CD4-positive, alpha-beta T cell treated with Interleukin-15 for 1 hour (primary cell): ENCODE measurements around the gene HSPA1B.
"Not testable (repeated sequence)": the region's sequence is repeated elsewhere in the genome, so short reads cannot be mapped to it uniquely, and the experiment has no call there.

ENCODE experiments used
- DNase-seq: peaks from one replicate; pipeline ENCODE4 v3.0.0-alpha.2; 2020

HSPA1B gene

DNA sequence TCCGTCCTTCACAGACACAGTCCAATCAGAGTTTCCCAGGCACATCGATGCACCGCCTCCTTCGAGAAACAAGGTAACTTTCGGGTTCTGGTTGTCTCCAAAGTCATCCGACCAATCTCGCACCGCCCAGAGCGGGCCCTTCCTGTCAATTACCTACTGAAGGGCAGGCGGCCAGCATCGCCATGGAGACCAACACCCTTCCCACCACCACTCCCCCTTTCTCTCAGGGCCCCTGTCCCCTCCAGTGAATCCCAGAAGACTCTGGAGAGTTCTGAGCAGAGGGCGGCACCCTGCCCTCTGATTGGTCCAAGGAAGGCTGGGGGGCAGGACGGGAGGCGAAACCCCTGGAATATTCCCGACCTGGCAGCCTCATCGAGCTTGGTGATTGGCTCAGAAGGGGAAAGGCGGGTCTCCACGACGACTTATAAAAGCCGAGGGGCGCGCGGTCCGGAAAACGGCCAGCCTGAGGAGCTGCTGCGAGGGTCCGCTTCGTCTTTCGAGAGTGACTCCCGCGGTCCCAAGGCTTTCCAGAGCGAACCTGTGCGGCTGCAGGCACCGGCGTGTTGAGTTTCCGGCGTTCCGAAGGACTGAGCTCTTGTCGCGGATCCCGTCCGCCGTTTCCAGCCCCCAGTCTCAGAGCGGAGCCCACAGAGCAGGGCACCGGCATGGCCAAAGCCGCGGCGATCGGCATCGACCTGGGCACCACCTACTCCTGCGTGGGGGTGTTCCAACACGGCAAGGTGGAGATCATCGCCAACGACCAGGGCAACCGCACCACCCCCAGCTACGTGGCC is at the start of gene HSPA1B:
HSPA1B (plus strand) TSS at position 453 of the 794 bp plus-strand sequence; CDS start at position 666, 213 bp downstream.
- peak; percentile 97 for DNase-seq

DNA sequence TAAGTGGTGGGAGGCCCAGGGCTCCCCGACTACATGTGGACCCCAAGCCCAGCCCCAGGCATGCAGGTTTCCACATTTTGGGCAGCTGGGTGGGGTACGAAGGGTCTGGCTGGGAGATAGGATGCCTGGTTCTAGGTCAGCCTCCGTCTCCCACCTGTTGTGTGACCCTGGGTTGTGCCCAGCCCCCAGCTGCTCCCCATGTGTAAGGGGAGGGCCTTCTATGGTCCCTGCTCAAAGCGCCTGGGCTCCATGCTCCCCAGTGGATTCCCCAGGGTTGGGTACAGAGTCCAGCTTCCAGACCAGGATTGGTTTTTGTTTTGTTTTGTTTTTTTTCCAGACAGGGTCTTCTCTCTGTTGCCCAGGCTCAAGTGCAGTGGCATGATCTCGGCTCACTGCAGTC is 49.3 kb upstream of the HSPA1B start:
- DNase-seq: no peak

- DNase-seq: no peak
These were observed 48.3 kb upstream of the HSPA1B start for GRCh38 chr6:31778999-31779885.

- DNase-seq: no peak
These were observed 47.6 kb upstream of the HSPA1B start for GRCh38 chr6:31779908-31780307.

DNA sequence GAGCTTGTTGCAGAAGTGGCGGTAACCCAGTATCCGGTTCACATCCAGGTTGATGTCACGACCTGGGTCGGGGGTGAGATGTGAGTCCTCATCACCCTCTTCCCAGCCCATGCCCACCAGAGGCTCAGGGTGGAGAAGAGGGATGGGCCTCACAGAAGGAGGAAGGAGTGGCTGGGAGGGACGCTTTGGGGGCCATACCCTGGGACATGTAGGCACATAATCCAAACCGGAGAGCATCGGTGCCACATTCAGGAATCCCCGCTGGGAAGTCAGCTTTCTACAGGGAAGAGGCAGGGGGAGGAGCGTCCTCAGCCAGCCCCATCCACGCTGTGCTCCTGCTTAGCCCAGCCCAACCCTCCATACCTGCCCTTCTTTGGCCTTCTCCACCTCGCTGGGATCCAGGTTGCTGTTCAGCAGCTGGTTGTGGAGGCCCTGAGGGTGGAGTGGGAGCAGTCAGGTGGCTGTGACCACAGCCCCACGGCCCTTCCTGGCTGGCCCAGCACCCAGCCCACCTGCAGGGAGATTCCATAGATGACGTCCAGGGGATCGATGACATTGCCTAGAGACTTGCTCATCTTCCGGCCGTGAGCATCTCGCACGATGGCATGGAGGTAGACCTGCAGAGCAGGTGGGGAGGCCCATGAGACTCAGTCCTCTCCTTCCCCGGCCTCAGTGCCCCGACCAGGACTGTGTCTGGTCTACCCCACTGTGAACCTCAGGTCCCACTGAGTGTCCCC is 46.9 kb upstream of the HSPA1B start:
- DNase-seq: no peak

DNA sequence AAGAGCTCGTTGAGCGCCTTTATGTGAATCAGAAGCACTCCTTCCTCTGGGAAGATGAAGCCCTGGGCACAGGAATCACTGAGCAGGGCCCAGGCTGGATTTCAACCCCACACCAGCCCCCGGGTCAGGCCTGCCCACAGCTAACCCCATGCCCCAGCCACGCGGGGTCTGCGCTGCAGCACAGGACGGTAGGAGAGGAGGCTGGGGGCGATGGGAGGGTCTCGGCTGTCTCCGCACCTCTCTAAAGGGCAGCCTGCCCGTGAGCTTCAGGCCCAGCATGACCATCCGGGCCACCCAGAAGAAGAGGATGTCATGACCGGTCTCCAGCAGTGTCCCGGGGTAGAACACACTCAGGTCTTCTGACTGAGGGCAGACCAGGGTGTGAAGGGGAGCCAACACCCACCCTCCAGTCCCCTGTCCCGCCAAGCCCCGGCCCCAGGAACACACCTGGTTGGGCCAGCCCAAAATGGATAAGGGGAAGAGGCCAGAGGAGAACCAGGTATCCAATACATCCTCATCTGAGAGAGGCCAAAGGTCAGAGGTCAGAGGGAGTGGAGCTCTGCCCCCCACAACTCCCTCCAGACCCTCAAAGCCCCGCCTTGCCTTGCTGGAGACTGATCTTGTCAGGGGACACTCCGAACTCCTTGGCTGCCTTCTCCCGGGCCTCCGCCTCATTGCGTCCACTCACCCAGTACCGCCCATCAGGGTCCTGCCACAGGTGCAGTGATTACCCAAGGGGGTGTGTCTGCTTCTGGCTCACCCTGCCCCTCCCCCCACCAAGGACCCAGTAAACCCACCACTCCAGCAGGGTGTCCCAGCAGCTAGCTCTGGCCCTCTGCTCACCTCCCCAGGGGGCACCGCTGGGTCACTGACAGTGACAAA is 46.1 kb upstream of the HSPA1B start:
- DNase-seq: no peak

DNA sequence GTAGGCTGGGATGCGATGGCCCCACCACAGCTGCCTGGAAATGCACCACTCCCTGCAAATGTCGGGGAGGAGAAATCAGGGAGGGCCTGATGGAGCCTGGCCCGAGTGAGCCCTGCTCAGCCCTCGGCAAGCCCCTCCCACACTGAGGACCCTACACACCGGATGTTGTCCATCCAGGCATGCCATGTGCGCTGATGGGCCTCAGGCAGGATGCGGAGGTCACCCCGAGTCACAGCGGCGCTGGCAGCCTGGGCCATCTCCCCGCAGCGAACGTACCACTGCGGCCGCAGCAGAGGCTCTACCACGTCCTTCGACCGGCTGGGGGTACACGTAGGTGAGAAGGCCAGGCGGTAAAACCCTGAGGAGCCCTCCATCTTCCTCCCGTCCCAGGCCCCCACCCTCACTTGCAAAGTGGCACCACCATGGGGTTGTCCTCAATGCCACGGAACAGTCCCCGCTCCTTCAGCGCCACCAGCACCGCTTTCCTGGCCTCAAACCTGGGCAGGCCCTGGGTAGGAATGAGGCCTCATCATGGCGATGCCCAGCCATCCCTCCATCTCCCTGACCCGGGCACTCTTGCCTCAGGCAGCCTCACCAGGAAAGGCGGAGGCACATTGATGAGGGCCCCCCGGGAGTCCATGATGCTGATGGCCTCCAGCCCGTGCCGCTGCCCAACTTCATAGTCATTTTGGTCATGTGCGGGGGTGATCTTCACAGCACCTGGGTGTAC is 45.2 kb upstream of the HSPA1B start:
- no peak for DNase-seq

- DNase-seq: no peak
These were observed 43.2 kb upstream of the HSPA1B start for GRCh38 chr6:31784098-31784925.

GRCh38 chr6:31785475-31785874 is 42.1 kb upstream of the HSPA1B start:
- DNase-seq: no peak

- DNase-seq: no peak
These were observed 36.0 kb upstream of the HSPA1B start for GRCh38 chr6:31791324-31792089.

GRCh38 chr6:31792090-31792374 is 35.5 kb upstream of the HSPA1B start:
- no peak for DNase-seq

DNA sequence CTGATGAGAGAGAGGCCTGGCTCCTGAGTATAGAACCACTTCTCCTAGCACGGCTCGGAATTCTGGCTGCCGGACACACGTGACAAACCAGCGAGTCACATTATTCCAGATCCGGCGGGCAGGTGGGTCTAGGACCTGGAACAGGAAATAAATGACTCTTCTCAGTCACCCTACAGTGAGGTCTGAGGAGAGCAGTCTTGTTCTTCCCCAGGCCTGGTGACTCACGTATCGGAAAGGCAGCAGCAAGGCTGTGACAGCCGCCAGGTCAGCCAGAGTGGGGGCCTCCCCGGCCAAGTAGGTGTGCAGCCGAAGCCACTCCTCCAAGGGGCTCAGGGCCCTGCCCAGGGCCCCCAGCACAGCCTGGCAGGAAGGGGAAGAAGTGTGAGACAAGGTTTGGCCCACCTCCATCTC is 34.8 kb upstream of the HSPA1B start:
- no peak for DNase-seq

DNA sequence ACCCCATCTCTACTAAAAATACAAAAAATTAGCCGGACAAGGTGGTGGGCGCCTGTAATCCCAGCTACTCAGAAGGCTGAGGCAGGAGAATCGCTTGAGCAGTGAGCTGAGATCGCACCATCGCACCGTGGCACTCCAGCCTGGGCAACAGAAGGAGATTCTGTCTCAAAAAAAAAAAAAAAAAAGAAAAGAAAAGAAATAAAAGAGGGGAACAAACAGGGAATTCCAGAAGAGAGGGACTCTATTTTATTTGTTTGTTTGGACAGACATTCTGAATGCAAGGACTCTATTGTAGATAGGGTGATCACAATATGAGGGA is 33.7 kb upstream of the HSPA1B start:
- DNase-seq: not testable (repeated sequence)

- DNase-seq: no peak
These were observed 33.2 kb upstream of the HSPA1B start for GRCh38 chr6:31794294-31794865.

GRCh38 chr6:31794866-31795615 is 32.5 kb upstream of the HSPA1B start:
- peak; percentile 29 for DNase-seq

GRCh38 chr6:31795616-31796298 is 31.8 kb upstream of the HSPA1B start, which contains the start of gene VARS1:
Gene VARS1 (minus strand): TSS chr6:31795752. CDS start chr6:31795217, 535 bp downstream.
- DNase-seq: peak; percentile 91

DNA sequence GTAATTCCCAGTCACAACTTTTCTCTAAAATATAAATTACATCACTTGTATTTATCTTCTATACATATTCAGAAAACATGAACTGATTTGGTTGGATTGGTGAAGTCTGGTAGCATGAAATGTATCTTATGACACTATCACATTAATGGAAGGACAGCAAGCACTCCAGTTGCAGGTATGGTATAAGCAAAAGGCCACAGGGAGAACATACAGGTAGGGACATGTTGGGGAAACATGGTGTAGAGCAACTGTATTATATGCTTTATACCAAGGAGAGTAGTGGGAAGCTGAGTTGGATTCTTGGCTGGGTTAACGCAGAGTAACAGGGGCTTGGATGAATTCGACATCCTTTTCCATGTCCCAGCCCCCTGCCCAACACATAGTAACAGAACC is 30.5 kb upstream of the HSPA1B start:
- no peak for DNase-seq

DNA sequence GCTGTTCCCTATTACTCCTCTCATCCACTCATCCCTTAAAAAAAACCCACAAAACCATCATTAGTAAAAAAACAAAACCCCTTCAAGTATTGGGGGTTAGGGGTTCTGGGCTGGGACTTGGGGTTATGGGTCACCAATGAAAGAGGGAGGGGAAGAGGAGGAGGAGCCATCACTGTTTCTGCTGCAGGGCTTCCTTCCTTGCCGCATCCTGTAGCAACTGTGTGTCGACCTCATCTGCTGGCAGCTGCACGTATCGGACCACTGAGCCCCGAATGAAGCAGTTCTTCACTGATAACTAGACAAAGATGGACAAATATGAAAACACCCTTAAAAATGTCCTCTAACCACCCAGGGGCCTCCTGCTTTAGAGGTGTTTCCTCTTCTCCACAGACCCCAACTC is 29.9 kb upstream of the HSPA1B start:
- DNase-seq: peak; percentile 57
